HepG2 (cell line): ENCODE results near the gene PROCR. TPM values are rescaled to one million over a fixed set of nuclear protein-coding genes. Genes with fewer than 3 reads are reported as not detected.
"Not testable (repeated sequence)": the region's sequence is repeated elsewhere in the genome, so short reads cannot be mapped to it uniquely, and the experiment has no call there.

Experiments used
- ATAC-seq: fragments of 200-7000 bp; cut with Tn5 transposase; 3 replicates; pipeline ENCODE4 v1.9.1; 2020; ENCODE audit warnings: mild to moderate bottlenecking, moderate library complexity
- BruUV-seq: library from RNA; stranded (reverse); fragments of 400-500 nt; replicated peaks from 2 replicates; lab custom pipeline; 2021; lab: Mats Ljungman, UMichigan
- CTCF ChIA-PET: fragments of 300-600 bp; formaldehyde crosslinking; extraction: SDS; loops from one replicate; lab custom pipeline; 2021; ENCODE audit warnings: low total read pairs, inconsistent platforms, low intra/inter-chr PET ratio; lab: Yijun Ruan, JAX
- POLR2A ChIA-PET: fragments of 350-600 bp; sonication (Branson Sonifier 250); formaldehyde crosslinking; loops from one replicate; lab custom pipeline; 2020; ENCODE audit warnings: antibody characterized with exemption, inconsistent platforms; lab: Yijun Ruan, JAX
- DNase-seq: peaks from one replicate; pipeline ENCODE4 v3.0.0-alpha.2; 2015; ENCODE audit warnings: low spot score
- FAIRE-seq: peaks from 3 replicates; lab custom pipeline; 2011; peaks lifted over from hg19 to GRCh38; lab: Jason Lieb, UNC
- H2AFZ ChIP-seq: one replicate; pipeline ENCODE4 v1.6.1; 2011; ENCODE audit warnings: low read length, inconsistent platforms
- H3K27ac ChIP-seq: fragments of 300-600 bp; 3 replicates; pipeline ENCODE4 v1.8.0; 2011; ENCODE audit warnings: mixed run types, mild to moderate bottlenecking, mixed read lengths, low read length, inconsistent platforms; ENCODE audit not compliant: insufficient read depth; ENCODE audit errors: extremely low read length
- H3K27me3 ChIP-seq, 2 experiments: fragments of 200-600 bp in 1 of 2; 2 replicates in 1 of 2; 3 replicates in 1 of 2; pipeline versions ENCODE4 v1.6.0 to v1.8.0; 2011; ENCODE audit warnings: low read length in 2 of 2, mild to moderate bottlenecking in 2 of 2, moderate library complexity in 2 of 2, inconsistent platforms in 1 of 2; ENCODE audit not compliant: insufficient read depth in 2 of 2, control insufficient read depth in 1 of 2
- H3K36me3 ChIP-seq, 2 experiments: fragments of 200-600 bp in 1 of 2; replicated peaks in 1 of 2; 2 replicates in 1 of 2; 3 replicates in 1 of 2; pipeline versions ENCODE4 v1.5.1 to v1.8.0; 2011; ENCODE audit warnings: low read length in 2 of 2, inconsistent platforms in 1 of 2; ENCODE audit not compliant: insufficient read depth in 2 of 2, control insufficient read depth in 1 of 2
- H3K4me1 ChIP-seq: 2 replicates; pipeline ENCODE4 v1.5.1; 2012; ENCODE audit warnings: low read length, inconsistent platforms; ENCODE audit not compliant: insufficient read depth
- H3K4me2 ChIP-seq: 2 replicates; pipeline ENCODE4 v1.6.0; 2011; ENCODE audit warnings: low read depth, low read length, inconsistent platforms
- H3K4me3 ChIP-seq, 3 experiments: fragments of 200-600 bp in 1 of 3; sonication (generic), shearing (Covaris generic) in 1 of 3; replicated peaks in 1 of 3; 2 replicates each; pipeline ENCODE4 v1.5.1; 2011 to 2016; ENCODE audit warnings: low read length in 3 of 3, inconsistent platforms in 2 of 3, low read depth in 2 of 3, mild to moderate bottlenecking in 2 of 3, control low read depth in 1 of 3, mixed read lengths in 1 of 3; ENCODE audit not compliant: insufficient read depth in 1 of 3
- H3K79me2 ChIP-seq: one replicate; pipeline ENCODE4 v1.6.1; 2011; ENCODE audit warnings: low read length, inconsistent platforms; ENCODE audit not compliant: insufficient read depth
- H3K9ac ChIP-seq: 2 replicates; pipeline ENCODE4 v1.6.0; 2011; ENCODE audit warnings: mild to moderate bottlenecking, low read depth, low read length, inconsistent platforms; ENCODE audit not compliant: insufficient read depth
- H3K9me3 ChIP-seq: 2 replicates; pipeline ENCODE4 v1.5.1; 2012; ENCODE audit warnings: mild to moderate bottlenecking, low read length
- H4K20me1 ChIP-seq: 2 replicates; pipeline ENCODE4 v1.6.0; 2011; ENCODE audit warnings: inconsistent platforms, mild to moderate bottlenecking, low read length, moderate library complexity; ENCODE audit not compliant: insufficient read depth
- ATF7-NPFF ChIP-seq: sonication (generic); formaldehyde crosslinking; IDR thresholded peaks from 2 replicates; pipeline ENCODE4 v1.8.1; 2023; ENCODE audit warnings: mild to moderate bottlenecking, low read depth, missing genetic modification reagents, moderate library complexity
- CEBPG ChIP-seq: IDR thresholded peaks from 2 replicates; pipeline ENCODE4 v1.6.1; 2016
- CENPX ChIP-seq: sonication (generic); formaldehyde crosslinking; IDR thresholded peaks from 2 replicates; pipeline ENCODE4 v1.9.0; 2021; ENCODE audit warnings: mild to moderate bottlenecking, missing genetic modification reagents, moderate library complexity
- MAFF ChIP-seq: IDR thresholded peaks from 2 replicates; pipeline ENCODE4 v1.6.1; 2011; ENCODE audit warnings: low read depth, low read length, improper control_type of control experiment
- NRL ChIP-seq: sonication (generic); formaldehyde crosslinking; IDR thresholded peaks from 2 replicates; pipeline ENCODE4 v1.5.0; 2020; ENCODE audit warnings: missing genetic modification reagents, mild to moderate bottlenecking, moderate library complexity, borderline replicate concordance
- SMYD3 ChIP-seq: sonication (generic); formaldehyde crosslinking; IDR thresholded peaks from 2 replicates; pipeline ENCODE4 v1.8.1; 2023; ENCODE audit warnings: mild to moderate bottlenecking, missing genetic modification reagents
- SRY ChIP-seq: sonication (generic); formaldehyde crosslinking; IDR thresholded peaks from 2 replicates; pipeline ENCODE4 v1.8.0; 2022; ENCODE audit warnings: mild to moderate bottlenecking, missing genetic modification reagents
- ZNF121 ChIP-seq: sonication (generic); formaldehyde crosslinking; IDR thresholded peaks from 2 replicates; pipeline ENCODE4 v1.5.0; 2020; ENCODE audit warnings: mild to moderate bottlenecking, missing genetic modification reagents
- ZNF337 ChIP-seq: sonication (generic); formaldehyde crosslinking; IDR thresholded peaks from 2 replicates; pipeline ENCODE4 v1.5.1; 2020; ENCODE audit warnings: missing genetic modification reagents, low read depth, mild to moderate bottlenecking, borderline replicate concordance
- ZNF446 ChIP-seq: sonication (generic); formaldehyde crosslinking; IDR thresholded peaks from 2 replicates; pipeline ENCODE4 v1.5.0; 2020; ENCODE audit warnings: mild to moderate bottlenecking, missing genetic modification reagents
- ZNF7 ChIP-seq: IDR thresholded peaks from 2 replicates; pipeline ENCODE4 v1.6.1; 2016; ENCODE audit warnings: missing biosample characterization, missing genetic modification reagents
- WGBS: methylation state at CpG from one replicate; pipeline ENCODE4 v1.1.6; 2017; ENCODE audit warnings: low lambda C conversion rate; 5-methylcytosine and 5-hydroxymethylcytosine counted together
- in situ Hi-C: cut with HindIII; loops from 2 replicates; pipeline ENCODE4 v1.10.0; 2017; ENCODE audit warnings: low pct_unique_long_range_greater_than_20kb; ENCODE audit not compliant: extremely low pct_ligation_motif_present
- intact Hi-C: fragments of 100-400 bp; cut with micrococcal nuclease; formaldehyde crosslinking; loops from one replicate; pipeline ENCODE4 v1.10.0; 2022; ENCODE audit not compliant: unreplicated experiment
- polyA plus RNA-seq, 8 experiments: library from polyadenylated mRNA; depleted of rRNA in 3 of 8; stranded (reverse) in 7 of 8; unstranded in 1 of 8; fragments of >200 nt; fragmentation: Illumina TruSeq in 4 of 8; extraction: Trizol in 4 of 8; gene quantifications; 2 replicates each; pipeline versions ENCODE4 v1.2.1 to v1.2.3, GENCODE V29; 2011 to 2016; ENCODE audit warnings: low read depth in 4 of 8, missing spikeins in 1 of 8, mixed read lengths in 1 of 8; ENCODE audit not compliant: insufficient read depth in 1 of 8
- total RNA-seq, 5 experiments: library from RNA; depleted of rRNA; stranded (reverse); fragments of >200 nt; fragmentation: Illumina TruSeq; extraction: Trizol; gene quantifications; 2 replicates each; pipeline ENCODE4 v1.2.3, GENCODE V29; 2016; ENCODE audit warnings: low read depth in 1 of 5

The PROCR gene
- total and polyA plus RNA-seq, 2 of the 13 experiments (the other 11 are each of a cell fraction or from before 2014, with no cell fraction given) = 1.4 to 1.7 TPM

DNA sequence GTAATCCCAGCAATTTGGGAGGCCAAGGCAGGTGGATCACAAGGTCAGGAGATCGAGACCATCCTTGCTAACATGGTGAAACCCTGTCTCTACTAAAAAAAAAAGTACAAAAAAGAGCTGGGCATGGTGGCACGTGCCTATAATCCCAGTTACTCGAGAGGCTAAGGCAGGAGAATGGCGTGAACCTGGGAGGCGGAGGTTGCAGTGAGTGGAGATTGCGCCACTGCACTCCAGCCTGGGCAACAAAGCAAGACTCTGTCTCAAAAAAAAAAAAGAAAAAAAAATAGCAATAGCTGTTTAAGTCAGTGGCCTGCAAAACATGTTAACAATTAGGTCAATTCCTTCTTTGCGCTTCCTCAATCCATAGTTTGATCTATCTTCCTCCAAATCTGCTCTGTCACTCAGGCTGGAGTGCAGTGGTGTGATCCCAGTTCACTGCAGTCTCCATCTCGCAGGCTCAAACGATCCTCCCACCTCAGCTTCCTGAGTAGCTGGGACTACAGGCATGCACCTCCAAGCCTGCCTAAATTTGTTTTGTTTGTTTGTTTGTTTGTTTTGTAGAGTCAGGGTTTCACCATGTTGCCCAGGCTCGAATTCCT is 14.9 kb downstream of the PROCR start:
- peak; percentile 35; the same call in 2 of the 3 replicates for ATAC-seq
- H3K79me2 ChIP-seq, H3K36me3 ChIP-seq, H3K9ac ChIP-seq, in situ Hi-C loops, DNase-seq, H3K27ac ChIP-seq, H2AFZ ChIP-seq, H3K4me3 ChIP-seq, FAIRE-seq, intact Hi-C loops, H3K27me3 ChIP-seq, BruUV-seq, H4K20me1 ChIP-seq, H3K9me3 ChIP-seq, H3K4me2 ChIP-seq, CTCF ChIA-PET: not testable (repeated sequence)
- H3K4me1 ChIP-seq = peaks cover 23% of the 10 kb centered on the region
- TF ChIP-seq NRL (CRISPR knock-in tag) (0 out of 2 replicates have a peak, but pooled peaks have one; percentile 29), ZNF121 (CRISPR knock-in tag) (peak; percentile 74), CEBPG (CRISPR knock-in tag) (0 out of 2 replicates have a peak, but pooled peaks have one; percentile 5), SRY (CRISPR knock-in tag) (0 out of 2 replicates have a peak, but pooled peaks have one; percentile 21)
- POLR2A ChIA-PET = interaction anchor here (2.2 kb wide), 1 partner anchor 12 kb away, joined by 8 read pairs; no protein-coding TSS in a partner anchor
- WGBS = 26% methylated on average over 10 of the region's 10 CpGs

DNA sequence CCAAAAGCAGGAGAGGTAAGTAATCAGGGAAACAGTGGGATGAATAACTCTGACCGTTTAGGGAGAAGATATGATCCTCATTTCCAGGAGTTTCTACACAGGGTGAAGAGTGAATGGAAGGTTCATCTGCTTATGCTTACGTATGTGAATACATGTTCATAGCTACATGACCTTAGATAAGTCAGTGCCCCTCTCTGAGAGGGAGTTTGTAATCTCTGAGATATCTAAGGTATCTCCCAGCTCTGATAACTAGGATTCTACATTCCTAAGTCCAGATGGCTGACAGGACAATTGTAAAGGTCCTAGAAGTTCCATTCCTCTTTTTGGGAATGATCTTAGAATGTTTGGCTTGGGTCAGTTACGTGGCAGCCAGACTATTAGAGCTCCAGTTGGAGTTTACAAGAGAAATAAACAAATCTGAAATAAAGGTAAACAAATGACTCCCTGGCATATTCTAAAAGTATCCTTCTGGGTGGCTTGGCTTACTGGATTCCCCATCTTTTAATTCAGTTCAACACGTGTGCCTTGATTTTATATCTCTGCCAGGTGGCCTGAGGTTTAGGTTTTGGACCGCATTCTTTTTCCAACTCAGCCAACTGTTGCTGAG is 15.8 kb downstream of the PROCR start:
- no peak overlapping the region for H3K27ac ChIP-seq
- POLR2A ChIA-PET = interaction anchor here (0.7 to 2.2 kb wide), 2 partner anchors 13 to 43 kb away, joined by 3 to 8 read pairs; no protein-coding TSS in a partner anchor
- peaks cover 2 to 4% of the 10 kb centered on the region in 2 experiments; a peak in 2 of 5 replicates for H3K27me3 ChIP-seq
- no peak overlapping the region for H3K9ac ChIP-seq
- intact Hi-C loops = no loop called here
- no peaks in the 10 kb centered on the region for H3K9me3 ChIP-seq
- H3K4me1 ChIP-seq = peaks cover 23% of the 10 kb centered on the region
- DNase-seq (no peak), ATAC-seq (no peak), FAIRE-seq (no peak)
- TF ChIP-seq SMYD3 (CRISPR knock-in tag) (no peak), ZNF7 (CRISPR knock-in tag) (no peak), ATF7-NPFF (CRISPR knock-in tag) (no peak), CENPX (no peak), ZNF337 (CRISPR knock-in tag) (no peak), MAFF (no peak), ZNF446 (CRISPR knock-in tag) (no peak)
- no peak overlapping the region for H2AFZ ChIP-seq
- H3K36me3 ChIP-seq = no peaks in the 10 kb centered on the region
- H4K20me1 ChIP-seq = no peaks in the 10 kb centered on the region
- H3K79me2 ChIP-seq = no peaks in the 10 kb centered on the region
- no peak overlapping the region for H3K4me2 ChIP-seq
- in situ Hi-C loops = no loop called here
- 32% methylated on average over 5 of the region's 5 CpGs for WGBS
- CTCF ChIA-PET = no interaction called here
- BruUV-seq = no TSS peak
- no peak overlapping the region for H3K4me3 ChIP-seq
